ENCODE results near the gene OSBPL3.

Gene OSBPL3

GRCh38 chr7:24788961-24789576, 190.9 kb downstream of the OSBPL3 start:
- Histone ChIP-seq H3K36me3 (ENCODE audit: insufficient read depth, low read length) (no peaks in the 10 kb centered on the region), H3K4me1 (ENCODE audit: insufficient read depth, low read length) (no peaks in the 10 kb centered on the region), H3K9me3 (ENCODE audit: control insufficient read depth, insufficient read depth, low read length) (peaks cover 5% of the 10 kb centered on the region; the same call in 1 of the 2 replicates), H3K9ac (ENCODE audit: low read depth, low read length) (no peak overlapping the region)

- peaks cover 5% of the 10 kb centered on the region; the same call in 1 of the 2 replicates for H3K9me3 ChIP-seq (ENCODE audit: control insufficient read depth, insufficient read depth, low read length)
- no peaks in the 10 kb centered on the region for H3K4me1 ChIP-seq (ENCODE audit: insufficient read depth, low read length)
- H3K9ac ChIP-seq (ENCODE audit: low read depth, low read length), result no peak overlapping the region
- H3K36me3 ChIP-seq (ENCODE audit: insufficient read depth, low read length), result no peaks in the 10 kb centered on the region
Observed at GRCh38 chr7:24788075-24788474, 191.9 kb downstream of the OSBPL3 start.

DNA sequence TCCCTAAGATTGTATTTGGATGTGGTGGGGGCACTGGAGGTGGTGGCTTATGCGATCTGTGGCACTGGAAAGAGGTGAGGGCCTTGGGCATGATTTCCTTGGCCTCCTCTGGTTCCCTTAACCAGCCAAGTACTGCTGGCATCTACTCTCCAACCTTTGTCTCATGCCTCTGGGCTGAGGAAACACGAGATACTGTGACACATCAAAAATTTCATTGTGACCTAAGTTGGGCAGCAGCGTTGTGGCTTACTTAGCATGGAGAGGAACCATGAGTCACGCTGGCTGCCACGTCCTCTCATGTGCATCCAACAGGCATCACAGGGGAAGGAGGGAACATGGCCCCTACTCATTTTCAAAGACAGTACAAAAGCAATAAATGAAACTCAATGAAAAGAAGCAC, 193.0 kb downstream of the OSBPL3 start:
- peaks cover 5% of the 10 kb centered on the region; the same call in 1 of the 2 replicates for H3K9me3 ChIP-seq (ENCODE audit: control insufficient read depth, insufficient read depth, low read length)
- H3K4me1 ChIP-seq (ENCODE audit: insufficient read depth, low read length), result no peaks in the 10 kb centered on the region
- H3K9ac ChIP-seq (ENCODE audit: low read depth, low read length), result no peak overlapping the region; the same call in 1 of the 2 replicates
- no peaks in the 10 kb centered on the region for H3K36me3 ChIP-seq (ENCODE audit: insufficient read depth, low read length)

- H3K36me3 ChIP-seq (ENCODE audit: insufficient read depth, low read length), result no peaks in the 10 kb centered on the region
- no peak overlapping the region for H3K9ac ChIP-seq (ENCODE audit: low read depth, low read length)
- H3K9me3 ChIP-seq (ENCODE audit: control insufficient read depth, insufficient read depth, low read length), result peaks cover 5% of the 10 kb centered on the region; the same call in 1 of the 2 replicates
- no peaks in the 10 kb centered on the region for H3K4me1 ChIP-seq (ENCODE audit: insufficient read depth, low read length)
Observed at GRCh38 chr7:24786306-24786705, 193.7 kb downstream of the OSBPL3 start.

- no peaks in the 10 kb centered on the region for H3K36me3 ChIP-seq (ENCODE audit: insufficient read depth, low read length)
- H3K4me1 ChIP-seq (ENCODE audit: insufficient read depth, low read length), result no peaks in the 10 kb centered on the region
- no peak overlapping the region for H3K9ac ChIP-seq (ENCODE audit: low read depth, low read length)
- peaks cover 5% of the 10 kb centered on the region; the same call in 1 of the 2 replicates for H3K9me3 ChIP-seq (ENCODE audit: control insufficient read depth, insufficient read depth, low read length)
Observed at GRCh38 chr7:24784277-24784676, 195.7 kb downstream of the OSBPL3 start.

DNA sequence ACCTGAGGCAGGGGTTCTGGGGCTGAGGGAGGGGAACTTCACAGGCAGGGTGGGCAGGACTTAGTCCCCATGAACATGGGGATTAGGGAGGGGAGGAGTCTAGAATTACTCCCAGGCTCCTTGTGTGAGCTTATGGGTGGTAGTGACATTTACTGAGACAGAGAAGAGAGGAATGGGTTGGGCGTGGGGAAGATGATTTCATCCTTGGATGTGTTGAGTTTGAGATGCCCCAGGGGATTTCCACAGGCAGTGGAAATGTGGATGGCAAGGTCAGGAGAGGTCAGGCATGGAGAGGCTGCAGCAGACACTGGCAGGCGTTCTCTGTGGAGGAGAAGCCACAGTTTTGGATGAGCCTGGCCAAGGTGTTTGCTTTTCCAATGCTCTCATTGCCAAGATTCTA, 196.3 kb downstream of the OSBPL3 start:
- Histone ChIP-seq H3K9ac (ENCODE audit: low read depth, low read length) (no peak overlapping the region), H3K4me1 (ENCODE audit: insufficient read depth, low read length) (no peaks in the 10 kb centered on the region), H3K36me3 (ENCODE audit: insufficient read depth, low read length) (no peaks in the 10 kb centered on the region), H3K9me3 (ENCODE audit: control insufficient read depth, insufficient read depth, low read length) (0 out of 2 replicates have a peak, but pooled peaks cover under 1% of the 10 kb centered on the region)

GRCh38 chr7:24781106-24781505, 198.9 kb downstream of the OSBPL3 start:
- Histone ChIP-seq H3K4me1 (ENCODE audit: insufficient read depth, low read length) (no peaks in the 10 kb centered on the region), H3K9me3 (ENCODE audit: control insufficient read depth, insufficient read depth, low read length) (no peaks in the 10 kb centered on the region), H3K36me3 (ENCODE audit: insufficient read depth, low read length) (no peaks in the 10 kb centered on the region), H3K9ac (ENCODE audit: low read depth, low read length) (no peak overlapping the region)

- Histone ChIP-seq H3K36me3 (ENCODE audit: insufficient read depth, low read length) (no peaks in the 10 kb centered on the region), H3K9me3 (ENCODE audit: control insufficient read depth, insufficient read depth, low read length) (no peaks in the 10 kb centered on the region), H3K9ac (ENCODE audit: low read depth, low read length) (no peak overlapping the region), H3K4me1 (ENCODE audit: insufficient read depth, low read length) (no peaks in the 10 kb centered on the region)
Observed at GRCh38 chr7:24779283-24779655, 200.7 kb downstream of the OSBPL3 start.

DNA sequence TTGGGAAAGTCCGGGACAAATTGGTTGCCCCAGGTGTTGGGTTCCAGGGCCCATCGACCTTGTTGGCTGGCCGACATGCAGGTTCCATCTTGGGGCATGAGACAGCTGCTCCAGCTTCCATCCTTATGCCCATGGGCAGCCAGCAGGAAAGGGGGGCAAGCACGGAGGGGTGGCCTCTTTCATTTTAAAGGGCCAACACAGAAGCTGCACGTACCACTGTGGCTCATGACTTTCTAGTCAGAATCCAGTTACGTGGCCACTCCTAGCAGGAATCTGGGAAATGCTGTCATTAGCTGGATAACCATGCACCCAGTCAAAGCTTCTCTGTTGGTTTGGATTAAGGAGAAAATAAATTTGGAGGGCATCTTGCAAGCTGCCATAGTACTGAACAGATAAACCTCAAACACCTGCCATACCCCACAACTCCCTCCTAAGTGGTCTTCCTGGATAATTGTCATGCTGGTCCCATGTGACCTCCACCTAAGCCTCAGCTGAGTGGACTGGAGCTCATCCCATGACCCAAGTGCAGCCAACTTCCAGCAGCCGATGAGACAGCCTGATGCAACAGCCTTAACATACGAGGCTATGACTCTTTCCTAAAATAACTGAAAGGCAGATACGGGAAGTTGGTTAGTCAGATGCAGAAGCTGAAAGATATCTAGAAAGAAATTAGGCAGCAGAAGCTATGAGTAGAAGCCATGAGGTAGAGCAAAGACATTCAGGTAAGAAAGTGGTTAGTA, 201.3 kb downstream of the OSBPL3 start:
- H3K36me3 ChIP-seq (ENCODE audit: insufficient read depth, low read length), result no peaks in the 10 kb centered on the region
- no peak overlapping the region for H3K9ac ChIP-seq (ENCODE audit: low read depth, low read length)
- H3K9me3 ChIP-seq (ENCODE audit: control insufficient read depth, insufficient read depth, low read length), result no peaks in the 10 kb centered on the region
- 0 out of 2 replicates have a peak, but pooled peaks cover under 1% of the 10 kb centered on the region for H3K4me1 ChIP-seq (ENCODE audit: insufficient read depth, low read length)

GRCh38 chr7:24777806-24778205, 202.2 kb downstream of the OSBPL3 start:
- Histone ChIP-seq H3K4me1 (ENCODE audit: insufficient read depth, low read length) (0 out of 2 replicates have a peak, but pooled peaks cover 4% of the 10 kb centered on the region), H3K9me3 (ENCODE audit: control insufficient read depth, insufficient read depth, low read length) (no peaks in the 10 kb centered on the region), H3K36me3 (ENCODE audit: insufficient read depth, low read length) (no peaks in the 10 kb centered on the region), H3K9ac (ENCODE audit: low read depth, low read length) (no peak overlapping the region)

DNA sequence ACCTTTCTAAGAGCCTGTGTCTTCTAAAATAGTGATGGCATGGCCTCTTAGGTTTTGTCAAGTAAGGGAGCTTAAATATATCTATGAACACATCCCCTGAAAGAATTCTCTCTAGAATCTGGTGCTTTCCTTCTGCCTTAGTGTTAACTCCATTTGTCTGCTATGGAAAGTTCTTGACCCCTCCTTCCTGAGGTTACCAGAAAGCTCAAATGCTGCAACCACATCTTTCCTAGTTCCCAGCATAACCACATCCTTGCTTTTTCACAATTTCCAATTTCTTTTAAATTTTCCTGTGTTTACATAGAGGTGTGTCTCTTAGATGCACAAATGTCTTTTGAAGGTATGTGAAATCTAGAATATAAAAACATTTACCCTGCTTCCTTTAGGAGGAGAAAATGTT, 206.3 kb downstream of the OSBPL3 start:
- H3K9ac ChIP-seq (ENCODE audit: low read depth, low read length), result no peak overlapping the region; the same call in 1 of the 2 replicates
- H3K4me1 ChIP-seq (ENCODE audit: insufficient read depth, low read length), result 0 out of 2 replicates have a peak, but pooled peaks cover 4% of the 10 kb centered on the region
- no peaks in the 10 kb centered on the region for H3K36me3 ChIP-seq (ENCODE audit: insufficient read depth, low read length)
- no peaks in the 10 kb centered on the region for H3K9me3 ChIP-seq (ENCODE audit: control insufficient read depth, insufficient read depth, low read length)

DNA sequence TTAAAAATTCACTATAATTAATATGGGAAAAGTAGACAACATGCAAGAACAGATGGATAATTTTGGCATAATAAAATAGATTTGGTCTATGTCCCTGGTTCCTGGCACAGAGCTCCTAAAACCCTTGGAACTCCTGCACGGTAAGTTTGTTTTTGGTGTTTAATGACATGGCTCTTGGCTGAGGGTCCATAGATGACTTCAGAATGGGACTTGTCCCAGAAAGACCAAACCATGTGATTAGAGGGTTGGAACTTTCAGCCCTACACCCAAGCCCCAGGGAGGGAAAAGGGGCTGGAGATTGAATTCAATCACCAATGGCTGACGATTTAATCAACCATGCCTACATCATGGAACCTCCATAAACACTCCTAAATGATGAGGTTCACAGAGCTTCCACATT, 210.1 kb downstream of the OSBPL3 start:
- Histone ChIP-seq H3K9ac (ENCODE audit: low read depth, low read length) (no peak overlapping the region), H3K4me1 (ENCODE audit: insufficient read depth, low read length) (0 out of 2 replicates have a peak, but pooled peaks cover 6% of the 10 kb centered on the region), H3K36me3 (ENCODE audit: insufficient read depth, low read length) (no peaks in the 10 kb centered on the region), H3K9me3 (ENCODE audit: control insufficient read depth, insufficient read depth, low read length) (no peaks in the 10 kb centered on the region)

GRCh38 chr7:24769014-24769830, 210.8 kb downstream of the OSBPL3 start:
- H3K4me1 ChIP-seq (ENCODE audit: insufficient read depth, low read length), result 0 out of 2 replicates have a peak, but pooled peaks cover 6% of the 10 kb centered on the region
- H3K9ac ChIP-seq (ENCODE audit: low read depth, low read length), result no peak overlapping the region
- H3K36me3 ChIP-seq (ENCODE audit: insufficient read depth, low read length), result no peaks in the 10 kb centered on the region
- no peaks in the 10 kb centered on the region for H3K9me3 ChIP-seq (ENCODE audit: control insufficient read depth, insufficient read depth, low read length)

DNA sequence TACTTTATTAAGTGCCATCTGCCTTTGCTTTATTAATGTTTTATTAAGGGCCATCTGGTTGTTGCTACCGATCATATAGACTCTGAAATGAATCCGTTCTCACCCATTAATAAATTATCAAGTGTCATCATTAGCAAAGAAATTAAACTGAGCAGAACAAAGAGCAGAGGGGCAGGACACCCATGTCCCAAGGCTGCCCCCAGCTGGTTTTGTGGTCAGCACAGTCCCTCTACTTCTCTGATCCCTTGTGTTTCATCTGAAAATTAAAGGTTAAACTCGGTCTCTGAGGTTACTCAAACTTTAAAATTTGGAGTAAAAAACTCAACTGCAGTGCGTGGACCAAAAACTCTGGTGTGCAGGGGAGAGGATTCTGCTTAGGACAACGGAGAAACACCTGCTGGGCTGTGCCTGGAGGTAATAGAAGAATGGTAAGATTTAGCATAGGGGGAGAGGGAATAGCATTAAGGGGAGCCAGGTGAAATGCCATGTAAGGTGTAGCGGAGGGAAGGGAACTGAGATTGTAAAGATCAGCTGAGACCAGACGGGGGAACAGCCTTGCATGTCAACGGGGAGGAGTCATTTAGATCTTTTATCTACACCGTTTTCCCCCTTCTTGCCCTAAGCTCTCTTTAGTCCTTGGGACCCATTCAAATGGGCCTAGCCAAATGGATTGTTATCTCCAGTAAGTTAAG, 212.0 kb downstream of the OSBPL3 start:
- Histone ChIP-seq H3K36me3 (ENCODE audit: insufficient read depth, low read length) (no peaks in the 10 kb centered on the region), H3K9me3 (ENCODE audit: control insufficient read depth, insufficient read depth, low read length) (no peaks in the 10 kb centered on the region), H3K9ac (ENCODE audit: low read depth, low read length) (no peak overlapping the region), H3K4me1 (ENCODE audit: insufficient read depth, low read length) (0 out of 2 replicates have a peak, but pooled peaks cover 2% of the 10 kb centered on the region)

Data from ES-I3 (cell line).